ENCODE data around the gene EMC10. TPM values are rescaled to one million over a fixed set of nuclear protein-coding genes. Genes with fewer than 3 reads are reported as not detected.
A peak's percentile ranks its signal among the peaks of the same experiment; 100 is the strongest.

The EMC10 gene
- polyA plus RNA-seq, 1 of the 3 experiments (the other 2 are of a cell fraction), result 218 TPM

DNA sequence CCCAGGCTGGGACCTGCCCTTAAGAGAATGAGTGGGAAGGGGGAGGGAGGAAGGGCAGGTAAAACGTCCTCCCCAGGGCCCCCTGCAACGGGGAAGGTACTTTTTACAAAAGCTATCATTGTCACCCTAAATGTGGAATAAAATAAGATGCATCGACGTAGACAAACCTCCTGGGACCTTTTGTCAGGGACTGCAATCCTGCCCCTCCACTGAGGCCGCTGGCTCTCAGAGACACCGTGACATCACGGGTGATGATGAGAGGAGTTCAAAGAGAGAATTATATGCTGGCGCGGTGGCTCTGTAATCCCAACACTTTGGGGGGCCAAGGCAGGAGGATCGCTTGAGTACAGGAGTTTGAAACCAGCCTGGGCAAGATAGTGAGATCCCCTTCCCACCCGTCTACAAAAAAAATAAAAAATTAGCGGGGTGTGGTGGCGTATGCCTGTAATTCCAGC lies 45.4 kb upstream of the EMC10 start (continued):
- TF ChIP-seq, protein P1, sequence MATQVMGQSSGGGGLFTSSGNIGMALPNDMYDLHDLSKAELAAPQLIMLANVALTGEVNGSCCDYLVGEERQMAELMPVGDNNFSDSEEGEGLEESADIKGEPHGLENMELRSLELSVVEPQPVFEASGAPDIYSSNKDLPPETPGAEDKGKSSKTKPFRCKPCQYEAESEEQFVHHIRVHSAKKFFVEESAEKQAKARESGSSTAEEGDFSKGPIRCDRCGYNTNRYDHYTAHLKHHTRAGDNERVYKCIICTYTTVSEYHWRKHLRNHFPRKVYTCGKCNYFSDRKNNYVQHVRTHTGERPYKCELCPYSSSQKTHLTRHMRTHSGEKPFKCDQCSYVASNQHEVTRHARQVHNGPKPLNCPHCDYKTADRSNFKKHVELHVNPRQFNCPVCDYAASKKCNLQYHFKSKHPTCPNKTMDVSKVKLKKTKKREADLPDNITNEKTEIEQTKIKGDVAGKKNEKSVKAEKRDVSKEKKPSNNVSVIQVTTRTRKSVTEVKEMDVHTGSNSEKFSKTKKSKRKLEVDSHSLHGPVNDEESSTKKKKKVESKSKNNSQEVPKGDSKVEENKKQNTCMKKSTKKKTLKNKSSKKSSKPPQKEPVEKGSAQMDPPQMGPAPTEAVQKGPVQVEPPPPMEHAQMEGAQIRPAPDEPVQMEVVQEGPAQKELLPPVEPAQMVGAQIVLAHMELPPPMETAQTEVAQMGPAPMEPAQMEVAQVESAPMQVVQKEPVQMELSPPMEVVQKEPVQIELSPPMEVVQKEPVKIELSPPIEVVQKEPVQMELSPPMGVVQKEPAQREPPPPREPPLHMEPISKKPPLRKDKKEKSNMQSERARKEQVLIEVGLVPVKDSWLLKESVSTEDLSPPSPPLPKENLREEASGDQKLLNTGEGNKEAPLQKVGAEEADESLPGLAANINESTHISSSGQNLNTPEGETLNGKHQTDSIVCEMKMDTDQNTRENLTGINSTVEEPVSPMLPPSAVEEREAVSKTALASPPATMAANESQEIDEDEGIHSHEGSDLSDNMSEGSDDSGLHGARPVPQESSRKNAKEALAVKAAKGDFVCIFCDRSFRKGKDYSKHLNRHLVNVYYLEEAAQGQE (IDR thresholded peaks at IDR 0.05; ENCODE audit: low read depth, low read length), result no peak

DNA sequence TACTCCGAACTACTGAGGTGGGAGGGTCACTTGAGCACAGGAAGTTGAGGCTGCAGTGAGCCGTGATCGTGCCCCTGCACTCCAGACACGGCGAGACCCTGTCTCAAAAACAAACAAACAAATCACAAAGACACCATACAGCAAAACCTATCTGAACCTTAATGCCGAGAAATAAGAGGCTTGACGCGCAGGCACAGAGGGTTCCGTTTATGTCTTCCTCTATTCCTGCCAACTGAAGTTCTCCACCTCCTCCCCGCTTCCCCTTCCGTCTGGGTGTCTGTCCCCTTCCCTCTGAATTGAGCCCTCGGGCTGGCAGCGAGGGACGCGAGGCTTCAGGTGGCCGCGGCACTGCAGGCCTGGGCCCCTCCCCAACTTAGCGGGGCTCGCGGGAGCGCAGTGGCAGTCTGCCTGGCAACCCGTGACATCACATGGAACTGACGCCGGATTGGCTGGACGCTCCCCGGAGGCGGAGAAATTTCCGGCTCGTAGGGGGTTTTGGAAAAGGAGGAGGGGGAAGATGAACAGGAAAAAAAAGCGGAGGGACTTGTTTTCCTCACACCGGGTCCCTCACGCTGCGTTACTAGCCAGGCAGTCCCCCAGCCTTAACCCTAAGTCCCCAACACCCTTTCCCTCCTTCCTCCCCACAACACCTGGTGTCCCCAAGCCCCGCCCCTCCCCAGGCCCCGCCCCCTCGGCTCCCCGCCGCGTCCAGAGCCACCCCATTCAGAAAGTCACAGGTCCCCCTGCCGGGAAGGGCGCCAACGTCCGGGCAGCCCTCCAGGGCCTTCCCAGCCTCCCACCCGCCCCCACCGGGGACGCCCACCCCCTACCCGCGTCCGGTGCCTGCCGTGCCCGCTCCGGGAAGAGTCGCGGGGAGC lies 44.7 kb upstream of the EMC10 start:
- Histone ChIP-seq H3K9me2 (no peaks in the 10 kb centered on the region), H2AFZ (ENCODE audit: low read depth) (peak overlapping the region; percentile 54; the same call in 1 of the 2 replicates), H3K9ac (no peak overlapping the region), H4K20me1 (ENCODE audit: insufficient read depth) (no peaks in the 10 kb centered on the region), H3K9me3 (no peaks in the 10 kb centered on the region), H3K4me1 (ENCODE audit: control insufficient read depth in 1 of 2, insufficient read depth in 2 of 2, low read depth in 1 of 2, low read length in 1 of 2) (peaks cover 0 to 19% of the 10 kb centered on the region in 2 experiments; a peak in 1 of 4 replicates), H3F3A (replicated peaks; ENCODE audit: insufficient read depth) (no peaks in the 10 kb centered on the region), H3K36me3 (replicated peaks in 1 of 2; ENCODE audit: control insufficient read depth in 1 of 2, insufficient read depth in 2 of 2, low read length in 1 of 2) (no peaks in the 10 kb centered on the region), H3K79me2 (ENCODE audit: insufficient read depth) (no peaks in the 10 kb centered on the region), H3K27me3 (ENCODE audit: insufficient read depth) (peaks cover 26% of the 10 kb centered on the region), H3K27ac (ENCODE audit: low read depth in 2 of 2, low read length in 1 of 2) (peak overlapping the region in 1 of 2 experiments; percentile 75; a peak in 1 of 4 replicates), H3K4me3 (ENCODE audit: low read depth in 2 of 2, low read length in 1 of 2) (peak overlapping the region; percentile 48 to 54), H3K4me2 (peak overlapping the region; percentile 83)
- peak; percentile 96 for DNase-seq
- 6% methylated on average over 27 of the region's 54 CpGs for WGBS (ENCODE audit: low lambda C conversion rate)
- ChIA-PET CTCF (interaction anchor here (0.7 to 1.6 kb wide), 4 partner anchors 10 to 74 kb away, joined by 3 to 5 read pairs (median 3); no protein-coding TSS in a partner anchor), POLR2A (no interaction called here)
- TF ChIP-seq RFX5 (IDR thresholded peaks at IDR 0.05; ENCODE audit: low read length) (peak; percentile 100), FOSL2 (IDR thresholded peaks at IDR 0.05; ENCODE audit: borderline replicate concordance, low read depth) (no peak), CHD2 (IDR thresholded peaks at IDR 0.05; ENCODE audit: low read length, partially characterized antibody) (peak; percentile 89), NRF1 (IDR thresholded peaks at IDR 0.05; ENCODE audit: low read depth, low read length) (no peak)

GRCh38 chr19:50432221-50433028 lies 43.9 kb upstream of the EMC10 start, which contains the start of gene MYBPC2:
MYBPC2 (plus strand) TSS chr19:50432892; CDS start chr19:50432954, 62 bp downstream.
- Histone ChIP-seq H3K9ac (no peak within 1 kb of the TSS), H4K20me1 (ENCODE audit: insufficient read depth) (no peaks in the 10 kb centered on the region), H3K36me3 (replicated peaks in 1 of 2; ENCODE audit: control insufficient read depth in 1 of 2, insufficient read depth in 2 of 2, low read length in 1 of 2) (no peaks in the 10 kb centered on the region), H3K4me2 (peak within 1 kb of the TSS; percentile 83), H3K9me2 (no peaks in the 10 kb centered on the region), H2AFZ (ENCODE audit: low read depth) (no peak within 1 kb of the TSS), H3K4me3 (ENCODE audit: low read depth in 2 of 2, low read length in 1 of 2) (peak within 1 kb of the TSS; percentile 48 to 54), H3K79me2 (ENCODE audit: insufficient read depth) (no peaks in the 10 kb centered on the region), H3K27me3 (ENCODE audit: insufficient read depth) (peaks cover 32% of the 10 kb centered on the region), H3F3A (replicated peaks; ENCODE audit: insufficient read depth) (no peaks in the 10 kb centered on the region), H3K27ac (ENCODE audit: low read depth in 2 of 2, low read length in 1 of 2) (peak within 1 kb of the TSS in 1 of 2 experiments; percentile 75; a peak in 1 of 4 replicates), H3K9me3 (no peaks in the 10 kb centered on the region), H3K4me1 (ENCODE audit: control insufficient read depth in 1 of 2, insufficient read depth in 2 of 2, low read depth in 1 of 2, low read length in 1 of 2) (peaks cover 0 to 19% of the 10 kb centered on the region in 2 experiments; a peak in 1 of 4 replicates)
- ChIA-PET POLR2A (interaction anchor here (0.6 kb wide), 1 partner anchor 35 kb away, joined by 4 read pairs; no protein-coding TSS in a partner anchor), CTCF (interaction anchor here (0.6 to 1.6 kb wide), 3 partner anchors 10 to 64 kb away, joined by 3 to 5 read pairs (median 3); no protein-coding TSS in a partner anchor)
- DNase-seq, result no peak
- TF ChIP-seq TEAD4 (IDR thresholded peaks at IDR 0.05; ENCODE audit: borderline replicate concordance, insufficient read depth) (no peak), NRF1 (IDR thresholded peaks at IDR 0.05; ENCODE audit: low read depth, low read length) (no peak), TCF12 (IDR thresholded peaks at IDR 0.05) (no peak), TAF1 (IDR thresholded peaks at IDR 0.05; ENCODE audit: borderline replicate concordance, low read depth, low read length) (no peak), EP300 (IDR thresholded peaks at IDR 0.05; ENCODE audit: borderline replicate concordance in 1 of 2, low read depth in 1 of 2, low read length in 1 of 2) (no peak), POLR2AphosphoS5 (IDR thresholded peaks at IDR 0.05; ENCODE audit: low read depth, low read length) (no peak)
- TF ChIP-seq, protein P2, sequence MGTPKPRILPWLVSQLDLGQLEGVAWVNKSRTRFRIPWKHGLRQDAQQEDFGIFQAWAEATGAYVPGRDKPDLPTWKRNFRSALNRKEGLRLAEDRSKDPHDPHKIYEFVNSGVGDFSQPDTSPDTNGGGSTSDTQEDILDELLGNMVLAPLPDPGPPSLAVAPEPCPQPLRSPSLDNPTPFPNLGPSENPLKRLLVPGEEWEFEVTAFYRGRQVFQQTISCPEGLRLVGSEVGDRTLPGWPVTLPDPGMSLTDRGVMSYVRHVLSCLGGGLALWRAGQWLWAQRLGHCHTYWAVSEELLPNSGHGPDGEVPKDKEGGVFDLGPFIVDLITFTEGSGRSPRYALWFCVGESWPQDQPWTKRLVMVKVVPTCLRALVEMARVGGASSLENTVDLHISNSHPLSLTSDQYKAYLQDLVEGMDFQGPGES (IDR thresholded peaks at IDR 0.05; ENCODE audit: low read depth, low read length), result no peak
- 4% methylated on average over 13 of the region's 40 CpGs for WGBS (ENCODE audit: low lambda C conversion rate)

Measured in SK-N-SH (cell line).